SK-N-SH (cell line): ENCODE data around the gene WWOX. TPM values are rescaled to one million over a fixed set of nuclear protein-coding genes. Genes with fewer than 3 reads are reported as not detected.

Experiments used
- CTCF ChIA-PET: fragments of 300-600, 350-600 bp; formaldehyde crosslinking; extraction: SDS; loops from one replicate; lab custom pipeline; 2021; lab: Yijun Ruan, JAX
- POLR2A ChIA-PET: fragments of 350-600 bp; sonication (Branson Sonifier 250); formaldehyde crosslinking; extraction: SDS; loops from one replicate; lab custom pipeline; 2020; ENCODE audit warnings: antibody characterized with exemption, inconsistent platforms; lab: Yijun Ruan, JAX
- DNase-seq: peaks from one replicate; pipeline ENCODE4 v3.0.0; 2012
- H2AFZ ChIP-seq: fragments of 200-600 bp; sonication (generic); 2 replicates; pipeline ENCODE4 v1.8.1; 2016; ENCODE audit warnings: antibody characterized with exemption, mild to moderate bottlenecking, low read depth
- H3F3A ChIP-seq: fragments of 200-600 bp; sonication (generic); replicated peaks from 2 replicates; pipeline ENCODE3; 2016; ENCODE audit warnings: antibody characterized with exemption, mild to moderate bottlenecking; ENCODE audit not compliant: insufficient read depth
- H3K27ac ChIP-seq, 2 experiments: fragments of 200-500 bp in 1 of 2; fragments of 200-600 bp in 1 of 2; sonication (Bioruptor generic) in 1 of 2; sonication (generic), shearing (Covaris generic) in 1 of 2; 2 replicates each; pipeline versions ENCODE4 v1.5.1 to v1.6.1; 2014 to 2016; ENCODE audit warnings: low read depth in 2 of 2, inconsistent platforms in 1 of 2, low read length in 1 of 2, mild to moderate bottlenecking in 1 of 2, mixed read lengths in 1 of 2
- H3K27me3 ChIP-seq: fragments of 200-600 bp; sonication (generic), shearing (Covaris generic); 2 replicates; pipeline ENCODE4 v1.6.1; 2016; ENCODE audit warnings: mixed run types; ENCODE audit not compliant: insufficient read depth
- H3K36me3 ChIP-seq, 2 experiments: fragments of 200-500 bp in 1 of 2; fragments of 200-600 bp in 1 of 2; sonication (Bioruptor generic) in 1 of 2; sonication (generic) in 1 of 2; replicated peaks in 1 of 2; 2 replicates each; pipeline versions ENCODE3 to v1.5.1; 2014 to 2016; ENCODE audit warnings: low read length in 1 of 2, mild to moderate bottlenecking in 1 of 2; ENCODE audit not compliant: insufficient read depth in 2 of 2, control insufficient read depth in 1 of 2
- H3K4me1 ChIP-seq, 2 experiments: fragments of 200-500 bp in 1 of 2; fragments of 200-600 bp in 1 of 2; sonication (Bioruptor generic) in 1 of 2; sonication (generic), shearing (Covaris generic) in 1 of 2; 2 replicates each; pipeline versions ENCODE4 v1.5.1 to v1.6.1; 2014 to 2016; ENCODE audit warnings: low read depth in 1 of 2, low read length in 1 of 2, mixed run types in 1 of 2; ENCODE audit not compliant: insufficient read depth in 2 of 2, control insufficient read depth in 1 of 2
- H3K4me2 ChIP-seq: fragments of 200-600 bp; sonication (generic), shearing (Covaris generic); 2 replicates; pipeline ENCODE4 v1.6.1; 2017; ENCODE audit warnings: mixed run types
- H3K4me3 ChIP-seq, 2 experiments: fragments of 200-500 bp in 1 of 2; fragments of 200-600 bp in 1 of 2; sonication (Bioruptor generic) in 1 of 2; sonication (generic), shearing (Covaris generic) in 1 of 2; 2 replicates each; pipeline versions ENCODE4 v1.5.1 to v1.8.1; 2014 to 2016; ENCODE audit warnings: low read depth in 2 of 2, inconsistent platforms in 1 of 2, low read length in 1 of 2, mild to moderate bottlenecking in 1 of 2, mixed read lengths in 1 of 2, moderate library complexity in 1 of 2
- H3K79me2 ChIP-seq: fragments of 200-600 bp; sonication (generic); 2 replicates; pipeline ENCODE4 v1.8.1; 2017; ENCODE audit warnings: mild to moderate bottlenecking; ENCODE audit not compliant: insufficient read depth
- H3K9ac ChIP-seq: fragments of 200-600 bp; sonication (generic); 2 replicates; pipeline ENCODE4 v1.6.1; 2017; ENCODE audit warnings: mixed run types
- H3K9me2 ChIP-seq: fragments of 200-600 bp; sonication (generic); 2 replicates; pipeline ENCODE4 v1.6.1; 2017; ENCODE audit warnings: mixed run types
- H3K9me3 ChIP-seq: fragments of 200-600 bp; sonication (generic); 2 replicates; pipeline ENCODE4 v1.6.1; 2017; ENCODE audit warnings: mixed run types, mild to moderate bottlenecking, moderate library complexity
- H4K20me1 ChIP-seq: fragments of 200-600 bp; sonication (generic); 2 replicates; pipeline ENCODE4 v1.6.1; 2017; ENCODE audit warnings: mild to moderate bottlenecking, mixed run types; ENCODE audit not compliant: insufficient read depth
- CHD2 ChIP-seq: fragments of 150-350 bp; IDR thresholded peaks from 2 replicates; pipeline ENCODE4 v1.6.1; 2018; ENCODE audit warnings: low read length; ENCODE audit not compliant: partially characterized antibody
- CTCF ChIP-seq: fragments of 200-600 bp; sonication (generic); IDR thresholded peaks from 2 replicates; pipeline ENCODE4 v1.6.1; 2017; ENCODE audit warnings: antibody characterized with exemption, mild to moderate bottlenecking, moderate library complexity
- FOXM1 ChIP-seq: IDR thresholded peaks from 2 replicates; pipeline ENCODE4 v1.4.0; 2012; ENCODE audit warnings: low read depth, mild to moderate bottlenecking
- GABPA ChIP-seq: IDR thresholded peaks from 2 replicates; pipeline ENCODE4 v1.4.0; 2012; ENCODE audit warnings: low read depth, mild to moderate bottlenecking
- GATA2 ChIP-seq: sonication (generic); formaldehyde crosslinking; IDR thresholded peaks from 2 replicates; pipeline ENCODE4 v1.5.0; 2020; ENCODE audit warnings: mild to moderate bottlenecking, missing genetic modification reagents
- NFIC ChIP-seq: IDR thresholded peaks from 2 replicates; pipeline ENCODE4 v1.4.0; 2012; ENCODE audit warnings: borderline replicate concordance
- NRF1 ChIP-seq: IDR thresholded peaks from 2 replicates; pipeline ENCODE4 v1.6.1; 2012; ENCODE audit warnings: low read depth, mild to moderate bottlenecking, low read length
- RAD21 ChIP-seq: IDR thresholded peaks from 2 replicates; pipeline ENCODE4 v1.6.1; 2012; ENCODE audit warnings: mild to moderate bottlenecking, low read length
- TAF1 ChIP-seq: IDR thresholded peaks from 2 replicates; pipeline ENCODE4 v1.6.1; 2012; ENCODE audit warnings: low read depth, mild to moderate bottlenecking, low read length, moderate library complexity, borderline replicate concordance
- TEAD4 ChIP-seq: IDR thresholded peaks from 2 replicates; pipeline ENCODE4 v1.4.0; 2012; ENCODE audit warnings: mild to moderate bottlenecking, borderline replicate concordance; ENCODE audit not compliant: insufficient read depth
- USF1 ChIP-seq: IDR thresholded peaks from 2 replicates; pipeline ENCODE4 v1.4.0; 2012; ENCODE audit warnings: low read depth, borderline replicate concordance
- WGBS: methylation state at CpG from one replicate; pipeline ENCODE4 v1.1.6; 2017; ENCODE audit warnings: low lambda C conversion rate; 5-methylcytosine and 5-hydroxymethylcytosine counted together
- polyA plus RNA-seq, 3 experiments: library from polyadenylated mRNA; depleted of rRNA; stranded (reverse); fragments of >200 nt; gene quantifications; 2 replicates each; pipeline ENCODE4 v1.2.3, GENCODE V29; 2012

The WWOX gene
- polyA plus RNA-seq, 1 of the 3 experiments (the other 2 are of a cell fraction) = 10.8 TPM

DNA sequence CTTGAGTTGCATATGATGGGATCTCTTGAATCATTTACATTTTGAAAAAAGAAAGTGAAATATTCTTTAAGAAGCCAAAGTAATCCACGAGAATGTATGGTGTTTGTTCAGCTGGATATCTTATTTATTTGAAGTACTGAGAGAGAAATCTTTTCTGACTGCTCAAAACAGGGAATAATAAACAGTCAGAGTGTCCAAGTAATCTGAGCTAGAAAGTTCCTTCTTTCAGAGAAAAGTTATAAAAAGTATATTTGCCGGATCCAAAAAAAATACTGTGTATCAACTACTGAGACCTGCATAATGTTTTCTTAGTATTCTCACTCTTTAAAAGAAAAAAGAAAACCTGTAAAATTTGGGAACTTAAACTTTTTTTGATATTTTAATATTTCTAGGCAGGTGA, 350.8 kb downstream of the WWOX start (continued):
- TF ChIP-seq CTCF = no peak
- no peak for TF ChIP-seq NRF1
- TF ChIP-seq USF1 = no peak
- no peak for TF ChIP-seq TAF1

DNA sequence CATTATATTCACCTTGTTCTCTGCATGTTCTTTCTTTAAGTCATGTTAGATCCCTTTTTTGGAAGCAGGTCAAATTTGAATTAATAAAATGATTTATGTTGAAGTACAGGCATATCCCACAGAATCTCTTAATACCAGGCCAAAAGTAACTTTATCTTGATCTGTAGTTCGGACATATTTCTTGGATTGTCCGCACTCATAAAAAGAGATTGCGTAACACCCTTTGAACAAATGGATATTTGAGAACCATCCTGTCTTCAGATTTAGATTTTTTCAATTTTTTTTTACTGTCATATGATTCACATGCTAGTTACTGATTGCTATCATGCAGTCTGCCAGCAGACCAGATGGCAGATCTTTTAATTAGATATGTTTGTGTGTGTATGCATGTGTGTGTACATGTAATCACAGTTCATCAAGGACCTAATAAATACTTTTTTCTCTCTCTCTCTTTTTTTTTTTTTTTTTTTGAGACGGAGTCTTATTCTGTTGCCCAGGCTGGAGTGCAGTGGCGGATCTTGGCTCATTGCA, 352.6 kb downstream of the WWOX start:
- Histone ChIP-seq H3K9me2 (no peaks in the 10 kb centered on the region), H3K27me3 (no peaks in the 10 kb centered on the region), H3K79me2 (no peaks in the 10 kb centered on the region), H4K20me1 (no peaks in the 10 kb centered on the region), H3K4me1 (peaks cover 0 to 3% of the 10 kb centered on the region in 2 experiments; a peak in 1 of 4 replicates), H3K4me2 (no peak overlapping the region), H3K27ac (no peak overlapping the region), H2AFZ (no peak overlapping the region), H3K36me3 (no peaks in the 10 kb centered on the region), H3F3A (no peaks in the 10 kb centered on the region), H3K4me3 (no peak overlapping the region), H3K9ac (no peak overlapping the region), H3K9me3 (no peaks in the 10 kb centered on the region)
- CTCF ChIA-PET = interaction anchor here (0.6 to 1.7 kb wide), 2 partner anchors 15 to 96 kb away, joined by 3 to 9 read pairs; no protein-coding TSS in a partner anchor
- 59% methylated on average over 5 of the region's 5 CpGs for WGBS
- POLR2A ChIA-PET = no interaction called here
- no peak for DNase-seq
- TF ChIP-seq GABPA (no peak), GATA2 (CRISPR knock-in tag) (0 out of 2 replicates have a peak, but pooled peaks have one; percentile 16)

DNA sequence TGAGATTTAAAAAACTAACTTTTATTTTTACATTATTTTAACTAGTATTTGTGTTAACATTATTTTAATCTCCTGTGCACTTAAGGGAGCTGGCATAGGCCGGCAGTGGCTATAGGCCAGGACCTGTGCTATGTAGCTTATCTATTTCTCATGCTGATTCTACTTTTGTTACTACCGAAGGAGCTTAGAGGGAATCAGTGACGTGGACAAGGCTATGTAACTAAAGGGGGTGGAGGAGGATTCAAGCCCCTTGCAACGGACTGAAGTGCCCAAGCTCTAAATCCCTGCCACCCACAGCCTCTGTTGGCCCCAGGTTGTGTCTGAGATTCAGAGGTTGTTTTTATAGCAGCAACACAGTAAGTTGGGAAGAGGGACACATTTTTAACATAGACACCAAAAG, 356.4 kb downstream of the WWOX start:
- no peak overlapping the region for H3K27ac ChIP-seq
- H3K79me2 ChIP-seq = no peaks in the 10 kb centered on the region
- H3K27me3 ChIP-seq = no peaks in the 10 kb centered on the region
- no peaks in the 10 kb centered on the region for H3K9me3 ChIP-seq
- ChIA-PET CTCF (interaction anchor here (0.6 to 1.3 kb wide), 3 partner anchors 16 to 22 kb away, joined by 3 read pairs; no protein-coding TSS in a partner anchor), POLR2A (interaction anchor here (0.5 kb wide), 1 partner anchor 916 kb away, joined by 5 read pairs; no protein-coding TSS in a partner anchor)
- DNase-seq = no peak
- H3K4me1 ChIP-seq = peaks cover 0 to 3% of the 10 kb centered on the region in 2 experiments; a peak in 1 of 4 replicates
- H4K20me1 ChIP-seq = no peaks in the 10 kb centered on the region
- TF ChIP-seq NFIC (no peak), FOXM1 (no peak), RAD21 (no peak), CHD2 (no peak), GABPA (no peak), TEAD4 (no peak)
- WGBS = 63% methylated on average over 4 of the region's 4 CpGs
- no peak overlapping the region for H3K4me3 ChIP-seq
- no peak overlapping the region for H3K9ac ChIP-seq
- H3K4me2 ChIP-seq = no peak overlapping the region
- H3K36me3 ChIP-seq = no peaks in the 10 kb centered on the region
- H3K9me2 ChIP-seq = no peaks in the 10 kb centered on the region
- H2AFZ ChIP-seq = no peak overlapping the region
- no peaks in the 10 kb centered on the region for H3F3A ChIP-seq
